GM10266 (cell line): ENCODE results near the gene GNB5.

Experiments
- DNase-seq: peaks from one replicate; pipeline ENCODE4 v3.0.0; 2012; ENCODE audit errors: extremely low spot score
- CTCF ChIP-seq: IDR thresholded peaks from 2 replicates; pipeline ENCODE4 v1.5.1; 2012; ENCODE audit warnings: mild to moderate bottlenecking, low read depth; ENCODE audit not compliant: control insufficient read depth, insufficient read depth; ENCODE audit errors: missing control alignments

Gene GNB5

GRCh38 chr15:52164631-52165265 is 26.4 kb downstream of the GNB5 start:
- no peak for DNase-seq
- TF ChIP-seq CTCF: no peak

- TF ChIP-seq CTCF: peak; percentile 40
Observed at GRCh38 chr15:52163321-52164190, 27.6 kb downstream of the GNB5 start.

GRCh38 chr15:52162876-52163275 is 28.3 kb downstream of the GNB5 start:
- TF ChIP-seq CTCF: no peak

More at GRCh38 chr15:52163321-52164190, 27.6 kb downstream of the GNB5 start:
- no peak for DNase-seq

GRCh38 chr15:52162260-52162659 is 28.9 kb downstream of the GNB5 start:
- TF ChIP-seq CTCF: no peak

More at GRCh38 chr15:52162876-52163275, 28.3 kb downstream of the GNB5 start:
- DNase-seq: no peak

GRCh38 chr15:52161406-52161966 is 29.7 kb downstream of the GNB5 start:
- TF ChIP-seq CTCF: no peak
- no peak for DNase-seq

More at GRCh38 chr15:52162260-52162659, 28.9 kb downstream of the GNB5 start:
- no peak for DNase-seq

GRCh38 chr15:52159645-52160044 is 31.5 kb downstream of the GNB5 start:
- DNase-seq: no peak
- no peak for TF ChIP-seq CTCF
